HCT116 (cell line): Measurements from ENCODE around the gene CAP2.

Experiments
- CEBPB ChIP-seq: IDR thresholded peaks from 2 replicates; pipeline ENCODE4 v1.6.1; 2012; ENCODE audit warnings: low read depth
- CTCF ChIP-seq, 3 experiments: fragments of 200-600 bp in 1 of 3; sonication (generic) in 1 of 3; IDR thresholded peaks in 2 of 3; conservative IDR thresholded peaks in 1 of 3; 2 replicates each; pipeline ENCODE4 v1.5.1; 2012 to 2017; ENCODE audit warnings: low read depth in 2 of 3, low read length in 2 of 3, antibody characterized with exemption in 1 of 3, borderline replicate concordance in 1 of 3, control low read depth in 1 of 3, mild to moderate bottlenecking in 1 of 3, mixed read lengths in 1 of 3, mixed run types in 1 of 3, moderate library complexity in 1 of 3; ENCODE audit not compliant: insufficient read depth in 1 of 3
- EZH2 ChIP-seq: fragments of 200-600 bp; sonication (generic); IDR thresholded peaks from 2 replicates; pipeline ENCODE4 v1.6.1; 2017; ENCODE audit warnings: antibody characterized with exemption, mixed run types
- MAX ChIP-seq: IDR thresholded peaks from 2 replicates; pipeline ENCODE4 v1.6.1; 2012
- POLR2AphosphoS5 ChIP-seq: IDR thresholded peaks from 2 replicates; pipeline ENCODE4 v1.6.1; 2011; ENCODE audit warnings: mild to moderate bottlenecking, low read depth, low read length, moderate library complexity
- RAD21 ChIP-seq: IDR thresholded peaks from 2 replicates; pipeline ENCODE4 v1.6.1; 2012; ENCODE audit warnings: low read depth, mild to moderate bottlenecking
- REST ChIP-seq: IDR thresholded peaks from 2 replicates; pipeline ENCODE4 v1.6.1; 2012; ENCODE audit warnings: low read depth
- SP1 ChIP-seq: IDR thresholded peaks from 2 replicates; pipeline ENCODE4 v1.6.1; 2012; ENCODE audit warnings: low read depth
- ZBTB33 ChIP-seq: IDR thresholded peaks from 2 replicates; pipeline ENCODE4 v1.6.1; 2011; ENCODE audit warnings: mild to moderate bottlenecking, low read length, moderate library complexity; ENCODE audit not compliant: insufficient replicate concordance; ENCODE audit errors: extremely low read depth

DNA sequence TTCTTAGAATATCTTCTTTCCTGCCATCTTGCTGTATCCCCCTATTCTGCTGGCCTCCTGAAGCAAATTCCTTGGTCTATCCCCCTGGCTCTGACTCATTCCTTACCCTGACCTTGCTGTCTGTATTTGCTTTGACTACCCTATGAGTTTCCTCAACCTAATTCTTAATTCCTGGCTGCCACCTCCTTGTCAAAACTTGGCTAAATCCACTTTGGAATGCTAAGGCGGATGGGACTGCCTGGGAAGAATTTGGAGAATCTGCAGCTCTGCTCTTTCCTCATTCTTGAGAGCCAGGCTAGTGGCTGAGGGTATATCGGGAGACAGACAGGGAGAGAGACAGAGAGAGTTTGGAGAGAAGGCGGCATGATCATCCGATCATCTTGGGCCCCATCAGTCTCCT, 24.4 kb downstream of the CAP2 start:
- TF ChIP-seq REST, result no peak
- no peak for TF ChIP-seq CTCF (IDR thresholded peaks at IDR 0.05 in 2 of 3, conservative IDR thresholded peaks at IDR 0.05 in 1 of 3; ENCODE audit: borderline replicate concordance in 1 of 3, insufficient read depth in 1 of 3, low read depth in 2 of 3, low read length in 2 of 3)
- no peak for TF ChIP-seq POLR2AphosphoS5
- no peak for TF ChIP-seq ZBTB33
- no peak for TF ChIP-seq MAX
- TF ChIP-seq CEBPB, result no peak
- TF ChIP-seq RAD21, result no peak
- TF ChIP-seq EZH2, result no peak
- TF ChIP-seq SP1, result no peak
